Thymus (tissue), 11 donors: ENCODE measurements around the gene OR2L8. TPM values are rescaled to one million over a fixed set of nuclear protein-coding genes. Genes with fewer than 3 reads are reported as not detected.
A peak's percentile ranks its signal among the peaks of the same experiment; 100 is the strongest.
"Not testable (repeated sequence)": the region's sequence is repeated elsewhere in the genome, so short reads cannot be mapped to it uniquely, and the experiment has no call there.

Experiments used
- DNase-seq, 9 donors: peaks; one replicate each; pipeline ENCODE4 v3.0.0-alpha.2; 2013; ENCODE audit warnings: low spot score in 9 of 9, low read depth in 6 of 9, missing footprints in 1 of 9
- H3K27ac ChIP-seq, 2 donors: one replicate each; pipeline ENCODE4 v1.5.1; 2013; ENCODE audit warnings: control low read depth in 1 of 2, low read depth in 1 of 2, low read length in 1 of 2, mild to moderate bottlenecking in 1 of 2, moderate library complexity in 1 of 2
- H3K27me3 ChIP-seq, 2 donors: one replicate each; pipeline ENCODE4 v1.5.1; 2013; ENCODE audit warnings: low read length in 1 of 2; ENCODE audit not compliant: control insufficient read depth in 2 of 2, insufficient read depth in 1 of 2
- H3K36me3 ChIP-seq, 2 donors: one replicate each; pipeline ENCODE4 v1.5.1; 2013; ENCODE audit warnings: low read length in 1 of 2, mild to moderate bottlenecking in 1 of 2, moderate library complexity in 1 of 2; ENCODE audit not compliant: control insufficient read depth in 2 of 2, insufficient read depth in 2 of 2
- H3K4me1 ChIP-seq, 2 donors: one replicate each; pipeline ENCODE4 v1.5.1; 2013; ENCODE audit warnings: low read length in 2 of 2; ENCODE audit not compliant: control insufficient read depth in 2 of 2, insufficient read depth in 2 of 2
- H3K4me3 ChIP-seq, 2 donors: one replicate each; pipeline ENCODE4 v1.5.1; 2013; ENCODE audit warnings: low read length in 2 of 2, control low read depth in 1 of 2, mild to moderate bottlenecking in 1 of 2
- H3K9me3 ChIP-seq, 2 donors: one replicate each; pipeline ENCODE4 v1.5.1; 2013; ENCODE audit warnings: low read length in 1 of 2, mild to moderate bottlenecking in 1 of 2; ENCODE audit not compliant: control insufficient read depth in 2 of 2, insufficient read depth in 1 of 2
- WGBS: extraction: QIAGEN DNeasy Blood & Tissue Kit; methylation state at CpG from one replicate; pipeline ENCODE4 v1.1.7; 2013; 5-methylcytosine and 5-hydroxymethylcytosine counted together
- polyA plus RNA-seq: library from polyadenylated mRNA; stranded (reverse); fragments of 200-250 nt; gene quantifications from one replicate; pipeline ENCODE4 v1.2.3, GENCODE V29; 2013
- total RNA-seq: library from RNA; stranded (reverse); fragments of 120-200 nt; gene quantifications from one replicate; pipeline ENCODE4 v1.2.4, GENCODE V29; 2013
- donor health status: healthy.

The OR2L8 gene
- total and polyA plus RNA-seq, 2 donors, result not detected

DNA sequence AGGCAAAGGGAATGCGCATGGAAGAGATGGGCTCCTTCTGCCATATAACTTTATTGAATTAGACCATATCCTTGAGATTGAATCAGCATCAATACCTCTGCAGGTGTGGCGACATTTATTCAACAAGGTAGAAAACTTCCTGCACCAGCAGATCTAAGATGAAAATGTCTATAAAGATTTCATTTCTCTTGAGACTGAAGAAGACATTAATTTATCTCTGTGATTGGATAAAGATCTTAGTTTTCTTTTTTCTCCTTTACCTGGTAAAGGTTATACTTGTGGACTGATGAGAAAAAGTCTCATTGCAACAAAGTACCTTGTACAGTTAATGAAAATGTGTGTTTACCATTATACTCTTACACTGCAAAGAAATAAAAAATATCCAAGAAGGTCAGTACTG, 28.7 kb upstream of the OR2L8 start, which contains the start of gene OR2T8:
OR2T8 (plus strand) TSS at position 301 of the 400 bp plus-strand sequence. CDS start 766 bp downstream, outside the sequence.
- no peak within 1 kb of the TSS for H3K4me3 ChIP-seq
- no peaks in the 10 kb centered on the region for H3K9me3 ChIP-seq
- H3K4me1 ChIP-seq, result no peaks in the 10 kb centered on the region
- no peaks in the 10 kb centered on the region for H3K27me3 ChIP-seq
- no peak within 1 kb of the TSS for H3K27ac ChIP-seq
- 98% methylated on average over 2 of the region's 2 CpGs for WGBS
- no peak for DNase-seq
- no peaks in the 10 kb centered on the region for H3K36me3 ChIP-seq

DNA sequence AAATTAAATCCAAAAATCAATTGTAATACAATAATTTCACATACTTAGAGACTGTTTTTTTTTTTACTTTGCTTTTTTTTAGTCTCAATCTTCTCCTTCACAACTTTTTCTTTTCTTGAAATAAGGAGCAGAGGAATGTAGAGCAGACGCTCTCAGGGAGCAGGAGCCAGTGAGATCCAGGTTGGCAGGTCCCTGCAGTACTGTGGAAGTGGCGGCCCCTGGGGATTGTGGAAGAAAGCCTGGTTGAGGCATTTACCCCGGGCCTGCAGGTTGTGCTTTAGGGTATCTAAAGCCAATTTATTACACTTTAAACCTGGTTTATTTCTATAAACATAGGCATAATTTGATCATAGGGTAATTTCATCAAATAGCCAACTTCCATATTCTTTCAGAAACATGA, 24.7 kb upstream of the OR2L8 start:
- Histone ChIP-seq H3K36me3 (no peaks in the 10 kb centered on the region), H3K4me3 (no peak overlapping the region), H3K9me3 (no peaks in the 10 kb centered on the region), H3K27ac (no peak overlapping the region), H3K4me1 (no peaks in the 10 kb centered on the region), H3K27me3 (no peaks in the 10 kb centered on the region)
- 93% methylated on average over 3 of the region's 3 CpGs for WGBS
- DNase-seq, result no peak

- DNase-seq, result no peak
- Histone ChIP-seq H3K27me3 (no peaks in the 10 kb centered on the region), H3K9me3 (no peaks in the 10 kb centered on the region), H3K4me1 (no peaks in the 10 kb centered on the region), H3K4me3 (no peak within 1 kb of the TSS), H3K36me3 (no peaks in the 10 kb centered on the region), H3K27ac (no peak within 1 kb of the TSS)
- WGBS, result 99% methylated on average over 9 of the region's 9 CpGs
These were observed 23.8 kb upstream of the OR2L8 start, which contains the start of gene OR2AJ1 for GRCh38 chr1:247924868-247925267. TSS of gene OR2AJ1 (plus strand) at chr1:247924889. CDS start at chr1:247933769, 8,880 bp downstream.

GRCh38 chr1:247933989-247934388, 14.7 kb upstream of the OR2L8 start:
- H3K9me3 ChIP-seq, result peaks cover 0 to 14% of the 10 kb centered on the region in 2 donors
- 98% methylated on average over 8 of the region's 8 CpGs for WGBS
- no peaks in the 10 kb centered on the region for H3K36me3 ChIP-seq
- H3K4me1 ChIP-seq, result no peaks in the 10 kb centered on the region
- no peak for DNase-seq
- no peak overlapping the region for H3K27ac ChIP-seq
- no peak overlapping the region for H3K4me3 ChIP-seq
- H3K27me3 ChIP-seq, result no peaks in the 10 kb centered on the region

DNA sequence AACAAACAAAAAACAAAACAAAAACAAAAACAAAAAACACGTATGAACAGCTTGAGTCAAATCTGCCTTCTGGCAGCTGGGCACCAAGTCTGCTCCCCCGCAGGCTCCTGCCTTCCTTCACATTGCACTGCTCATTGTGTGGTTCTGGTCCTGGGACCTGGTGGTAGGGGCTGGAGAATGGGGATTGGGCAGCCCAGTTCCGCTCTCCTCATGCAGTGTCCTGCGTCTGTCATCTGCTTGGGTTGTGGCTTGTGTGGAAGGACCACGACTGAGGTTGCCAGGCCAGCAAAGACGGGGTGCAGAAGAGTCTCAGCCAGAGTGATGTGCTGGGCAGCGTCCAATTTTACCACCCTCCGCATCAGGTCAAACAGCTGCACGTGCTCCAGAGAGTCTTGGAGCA, 12.9 kb upstream of the OR2L8 start:
- H3K4me1 ChIP-seq, result no peaks in the 10 kb centered on the region
- no peak for DNase-seq
- H3K36me3 ChIP-seq, result no peaks in the 10 kb centered on the region
- H3K27me3 ChIP-seq, result no peaks in the 10 kb centered on the region
- peaks cover 0 to 14% of the 10 kb centered on the region in 2 donors for H3K9me3 ChIP-seq
- WGBS, result 96% methylated on average over 9 of the region's 9 CpGs
- H3K27ac ChIP-seq, result no peak overlapping the region
- H3K4me3 ChIP-seq, result no peak overlapping the region

DNA sequence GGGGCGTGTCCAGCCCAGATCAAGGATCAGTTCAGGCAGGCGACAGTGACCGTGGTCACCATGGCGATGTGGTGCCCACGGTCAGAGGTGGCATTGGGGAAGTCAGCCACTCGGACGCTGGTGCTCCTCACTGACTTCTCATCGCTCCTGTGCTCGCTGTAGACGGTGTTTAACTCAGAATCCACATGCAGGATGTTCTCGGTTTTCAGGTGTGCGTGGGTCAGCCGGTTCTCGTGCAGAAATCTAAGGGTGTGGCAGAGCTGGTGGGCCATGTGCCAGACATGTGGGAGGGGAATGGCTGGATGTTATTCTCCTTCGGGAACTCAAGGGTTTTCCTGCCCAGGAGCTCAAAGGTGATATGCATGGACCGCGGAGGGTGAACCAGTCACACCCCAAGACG, 12.2 kb upstream of the OR2L8 start:
- 99% methylated on average over 18 of the region's 18 CpGs for WGBS
- DNase-seq, result no peak
- no peaks in the 10 kb centered on the region for H3K27me3 ChIP-seq
- H3K4me1 ChIP-seq, result no peaks in the 10 kb centered on the region
- no peaks in the 10 kb centered on the region for H3K36me3 ChIP-seq
- no peak overlapping the region for H3K27ac ChIP-seq
- peaks cover 0 to 14% of the 10 kb centered on the region in 2 donors for H3K9me3 ChIP-seq
- no peak overlapping the region for H3K4me3 ChIP-seq

DNA sequence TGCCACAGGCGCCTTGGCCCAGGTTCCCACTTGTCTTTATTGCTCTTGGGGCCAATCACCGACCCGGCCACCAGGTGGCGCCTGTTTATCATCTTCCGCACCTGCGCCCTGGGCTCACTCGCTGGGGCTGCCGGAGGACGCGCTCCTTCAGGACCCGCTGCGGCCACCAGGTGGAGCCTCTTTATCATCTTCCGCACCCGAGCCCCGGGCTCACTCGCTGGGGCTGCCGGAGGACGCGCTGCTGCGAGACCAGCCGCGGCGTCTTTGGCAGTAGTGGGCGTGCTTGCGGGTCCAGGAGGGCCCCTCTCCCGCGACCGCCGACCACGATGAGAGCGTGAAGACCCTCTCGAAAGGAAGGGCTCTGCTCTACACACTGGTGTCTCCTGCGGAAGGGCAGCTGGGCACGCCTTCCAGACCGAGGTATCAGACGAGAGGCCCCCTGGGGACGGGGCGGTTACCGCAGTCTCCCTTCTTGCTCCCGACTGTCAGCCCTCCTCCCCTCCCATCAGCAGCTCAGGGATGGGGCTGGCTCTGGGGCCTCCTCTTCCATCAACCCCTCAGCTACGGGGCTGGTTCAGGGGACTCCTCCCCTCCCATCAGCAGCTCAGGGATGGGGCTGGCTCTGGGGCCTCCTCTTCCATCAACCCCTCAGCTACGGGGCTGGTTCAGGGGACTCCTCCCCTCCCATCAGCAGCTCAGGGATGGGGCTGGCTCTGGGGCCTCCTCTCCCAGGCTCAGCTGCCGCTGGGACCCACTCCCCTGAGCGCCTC, 11.5 kb upstream of the OR2L8 start:
- not testable (repeated sequence) for H3K27me3 ChIP-seq, H3K4me1 ChIP-seq, H3K36me3 ChIP-seq
- peak; percentile 75 to 95 (median 88) for DNase-seq
- H3K27ac ChIP-seq, result peak overlapping the region in 1 of 2 donors; percentile 53
- 7% methylated on average over 44 of the region's 44 CpGs for WGBS
- H3K9me3 ChIP-seq, result peaks cover 0 to 14% of the 10 kb centered on the region in 2 donors
- H3K4me3 ChIP-seq, result peak overlapping the region; percentile 44 to 58

- Histone ChIP-seq H3K27me3 (no peaks in the 10 kb centered on the region), H3K36me3 (no peaks in the 10 kb centered on the region), H3K9me3 (no peaks in the 10 kb centered on the region), H3K4me3 (no peak overlapping the region), H3K4me1 (no peaks in the 10 kb centered on the region), H3K27ac (no peak overlapping the region)
- DNase-seq, result no peak
- WGBS, result 96% methylated on average over 6 of the region's 6 CpGs
These were observed 6.0 kb upstream of the OR2L8 start for GRCh38 chr1:247942624-247943023.

- H3K4me1 ChIP-seq, result no peaks in the 10 kb centered on the region
- 100% methylated on average over 1 of the region's 1 CpG for WGBS
- DNase-seq, result no peak
These were observed 4.8 kb downstream of the OR2L8 start for GRCh38 chr1:247953408-247953807.

More at GRCh38 chr1:247953408-247953807, 4.8 kb downstream of the OR2L8 start:
- Histone ChIP-seq H3K4me3 (no peak overlapping the region), H3K36me3 (no peaks in the 10 kb centered on the region), H3K27ac (no peak overlapping the region), H3K27me3 (no peaks in the 10 kb centered on the region), H3K9me3 (peaks cover 0 to 5% of the 10 kb centered on the region in 2 donors)
